ENCODE data around the gene TPST1. TPM values are rescaled to one million over a fixed set of nuclear protein-coding genes. Genes with fewer than 3 reads are reported as not detected.
"Not testable (repeated sequence)": the region's sequence is repeated elsewhere in the genome, so short reads cannot be mapped to it uniquely, and the experiment has no call there.

The TPST1 gene
- polyA plus RNA-seq, 4 donors, result 35.4 to 51.4 (median 41.8) TPM

- DNase-seq (ENCODE audit: low read depth in 4 of 4, low spot score in 3 of 4), result no peak
Observed at GRCh38 chr7:66371096-66371824, 166.1 kb downstream of the TPST1 start.

GRCh38 chr7:66374141-66374840 lies 169.2 kb downstream of the TPST1 start:
- not testable (repeated sequence) for DNase-seq (ENCODE audit: low read depth in 4 of 4, low spot score in 3 of 4)

DNA sequence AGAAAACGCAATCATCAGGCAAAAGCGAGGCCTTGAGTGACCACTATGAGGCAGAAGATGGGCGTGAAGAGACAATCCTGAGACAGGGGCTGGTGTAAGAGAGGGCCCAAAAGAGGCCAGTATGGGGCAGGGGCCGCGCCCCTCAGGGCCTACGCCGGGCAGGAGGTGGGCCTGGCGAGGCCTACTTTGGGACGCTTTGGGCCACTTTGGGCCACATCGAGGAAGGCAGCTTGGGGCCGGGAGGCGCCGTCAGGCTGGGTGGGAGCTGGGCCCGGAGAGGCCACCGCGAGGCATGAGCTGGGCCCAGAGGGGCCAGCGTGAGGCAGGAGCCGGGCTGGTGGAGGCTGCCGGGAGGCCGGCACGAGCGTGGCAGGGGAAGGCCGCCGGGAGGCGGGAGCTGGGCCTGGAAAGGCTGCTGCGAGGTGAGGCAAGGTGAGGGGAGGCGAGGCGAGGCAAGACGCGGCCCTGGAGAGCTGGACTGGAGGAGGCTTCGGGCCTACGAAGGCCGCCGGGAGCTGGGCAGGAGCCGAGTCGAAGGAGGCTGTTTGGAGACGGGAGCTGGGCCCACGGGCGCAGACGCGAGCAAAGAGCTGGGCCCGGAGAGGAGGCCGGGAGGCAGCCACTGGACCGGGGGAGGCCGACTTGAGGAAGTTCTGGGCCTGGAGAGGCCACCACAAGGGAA lies 171.3 kb downstream of the TPST1 start:
- no peak for DNase-seq (ENCODE audit: low read depth in 4 of 4, low spot score in 3 of 4)

GRCh38 chr7:66377045-66377444 lies 171.9 kb downstream of the TPST1 start:
- no peak for DNase-seq (ENCODE audit: low read depth in 4 of 4, low spot score in 3 of 4)

GRCh38 chr7:66377714-66378113 lies 172.6 kb downstream of the TPST1 start:
- DNase-seq (ENCODE audit: low read depth in 4 of 4, low spot score in 3 of 4), result no peak

- DNase-seq (ENCODE audit: low read depth in 4 of 4, low spot score in 3 of 4), result no peak
Observed at GRCh38 chr7:66379542-66380160, 174.5 kb downstream of the TPST1 start.

DNA sequence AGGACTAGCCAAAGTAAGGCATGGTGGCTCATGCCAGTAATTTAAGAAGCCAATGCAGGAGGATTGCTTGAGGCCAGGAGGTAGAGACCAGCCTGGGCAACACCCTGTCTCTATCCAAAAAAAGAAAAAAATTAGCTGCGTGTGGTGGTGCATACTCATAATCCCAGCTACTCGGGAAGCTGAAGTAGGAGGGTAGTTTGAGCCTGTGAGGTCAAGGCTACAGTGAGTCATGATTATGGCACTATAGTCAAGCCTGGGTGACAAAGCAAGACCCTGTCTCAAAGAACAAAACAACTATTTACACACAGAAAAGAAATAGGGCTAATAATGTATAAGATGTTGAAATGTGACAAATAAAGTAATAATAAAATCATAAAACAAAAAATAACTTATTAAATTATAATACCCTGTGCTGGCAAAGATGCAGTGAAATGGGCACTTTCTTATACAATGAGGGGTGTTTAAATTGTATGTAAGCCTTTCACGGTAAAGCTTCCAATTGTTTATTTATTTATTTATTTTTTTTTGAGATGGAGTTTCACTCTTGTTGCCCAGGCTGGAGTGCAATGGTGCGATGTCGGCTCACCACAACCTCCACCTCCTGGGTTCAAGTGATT lies 175.2 kb downstream of the TPST1 start:
- DNase-seq (ENCODE audit: low read depth in 4 of 4, low spot score in 3 of 4), result no peak

- not testable (repeated sequence) for DNase-seq (ENCODE audit: low read depth in 4 of 4, low spot score in 3 of 4)
Observed at GRCh38 chr7:66382182-66382923, 177.2 kb downstream of the TPST1 start.

DNA sequence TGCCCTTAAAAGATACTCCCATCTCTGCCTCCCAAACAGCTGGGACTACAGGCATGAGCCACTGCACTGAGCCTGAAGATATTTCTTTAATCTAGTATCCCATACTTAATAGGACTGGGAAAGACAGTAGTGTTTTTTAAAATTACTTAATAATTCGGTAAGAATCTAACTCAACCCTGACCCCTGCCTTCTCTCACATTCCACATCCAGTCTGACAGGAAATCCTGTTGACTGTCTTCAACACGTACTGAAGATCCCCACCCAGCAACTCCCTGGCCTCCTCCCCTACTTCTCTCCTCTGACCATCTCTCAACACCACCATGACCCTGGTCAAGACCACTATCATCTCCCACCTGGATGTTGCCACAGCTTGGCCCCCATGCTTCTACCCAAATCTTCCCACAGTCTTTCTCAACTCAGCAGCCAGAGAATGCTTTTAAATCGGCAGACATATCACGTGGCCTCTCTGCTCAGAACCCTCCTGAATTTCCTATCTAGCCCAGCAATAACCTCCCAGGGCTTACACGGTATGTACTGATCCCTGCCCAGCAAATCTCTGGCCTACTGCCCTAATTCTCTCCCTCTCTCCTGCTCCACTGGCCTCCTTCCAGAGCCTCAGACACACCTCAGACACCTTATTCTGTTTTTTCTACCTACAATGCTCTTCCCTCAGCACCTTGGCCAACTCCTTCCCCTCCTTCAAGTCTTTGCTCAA lies 180.2 kb downstream of the TPST1 start:
- DNase-seq (ENCODE audit: low read depth in 4 of 4, low spot score in 3 of 4), result not testable (repeated sequence)

DNA sequence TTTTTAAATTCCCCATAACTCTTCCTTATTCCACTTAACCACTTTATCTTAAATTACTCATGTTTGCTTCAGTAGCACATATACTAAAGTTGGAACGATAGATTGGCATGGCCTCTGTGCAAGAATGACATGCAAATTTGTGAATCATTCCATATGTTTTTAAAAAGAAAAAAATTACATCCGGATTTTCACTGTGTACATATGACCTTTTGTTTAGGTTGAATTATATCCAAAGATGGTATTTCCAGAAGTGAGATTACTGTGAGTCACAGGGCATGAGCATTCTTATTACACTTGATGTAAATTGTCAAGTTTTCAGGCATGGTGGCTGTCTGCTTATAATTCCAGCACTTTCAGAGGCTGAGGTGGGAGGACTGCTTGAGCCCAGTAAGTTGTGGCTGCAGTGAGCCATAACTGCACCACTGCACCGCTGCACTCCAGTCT lies 190.0 kb downstream of the TPST1 start:
- not testable (repeated sequence) for DNase-seq (ENCODE audit: low read depth in 4 of 4, low spot score in 3 of 4)

- not testable (repeated sequence) for DNase-seq (ENCODE audit: low read depth in 4 of 4, low spot score in 3 of 4)
Observed at GRCh38 chr7:66396052-66396451, 190.9 kb downstream of the TPST1 start.

GRCh38 chr7:66398841-66399240 lies 193.7 kb downstream of the TPST1 start:
- DNase-seq (ENCODE audit: low read depth in 4 of 4, low spot score in 3 of 4), result not testable (repeated sequence)

DNA sequence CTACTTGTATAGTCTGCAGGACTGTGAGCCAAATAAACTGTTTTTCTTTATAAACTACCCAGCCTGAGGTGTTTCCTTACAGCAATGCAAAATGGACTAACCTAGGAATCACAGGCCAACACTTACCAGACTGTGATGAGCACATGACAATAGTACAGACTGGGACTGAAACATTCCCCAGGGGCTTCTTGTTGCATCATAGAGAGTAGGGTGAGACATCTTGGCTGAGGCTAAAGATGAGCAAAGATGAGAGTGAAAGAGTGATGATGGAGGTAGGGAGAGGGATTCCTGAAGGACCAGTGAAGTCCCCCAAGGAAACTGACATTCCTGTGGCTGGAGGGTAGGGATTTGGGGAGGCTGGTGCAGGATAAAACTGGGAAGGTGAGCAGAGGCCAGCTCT lies 194.4 kb downstream of the TPST1 start:
- no peak for DNase-seq (ENCODE audit: low read depth in 4 of 4, low spot score in 3 of 4)

DNA sequence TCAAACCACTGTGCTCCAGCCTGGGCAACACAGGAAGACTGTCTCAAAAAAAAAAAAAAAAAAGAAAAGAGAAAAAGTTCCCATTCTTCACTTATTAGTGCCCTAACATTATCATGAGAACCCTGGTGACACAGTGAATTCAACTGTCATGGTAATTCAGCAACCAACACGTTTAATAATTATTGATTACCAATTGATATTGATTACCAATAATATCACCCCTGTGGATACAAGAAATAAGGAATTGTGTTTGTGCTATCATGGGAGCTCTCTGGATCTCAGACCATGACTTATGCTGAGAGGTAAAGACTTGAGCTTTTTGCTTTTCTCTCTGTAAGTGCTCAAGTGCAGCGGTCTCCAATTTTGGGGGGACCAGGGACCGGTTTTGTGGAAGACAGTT lies 195.3 kb downstream of the TPST1 start:
- no peak for DNase-seq (ENCODE audit: low read depth in 4 of 4, low spot score in 3 of 4)

- DNase-seq (ENCODE audit: low read depth in 4 of 4, low spot score in 3 of 4), result not testable (repeated sequence)
Observed at GRCh38 chr7:66401126-66401525, 196.0 kb downstream of the TPST1 start.

DNA sequence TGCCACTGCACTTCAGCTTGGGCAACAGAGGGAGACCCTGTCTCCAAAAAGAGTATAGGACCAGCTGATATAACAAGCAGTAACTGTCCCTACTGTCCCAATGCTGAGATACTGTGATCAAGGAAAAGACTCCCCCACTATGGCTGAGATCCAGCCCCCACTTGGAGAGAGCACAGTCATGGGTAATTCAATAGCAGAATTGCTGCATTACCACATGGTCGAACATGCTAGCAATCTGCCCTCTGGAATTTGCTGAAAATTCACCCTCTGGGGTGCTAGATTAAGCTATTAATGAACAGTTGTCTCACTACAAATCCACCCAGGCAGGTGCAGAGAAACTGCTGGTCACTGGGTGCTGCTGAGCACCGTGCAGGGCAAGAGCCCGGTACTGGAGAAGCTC lies 196.8 kb downstream of the TPST1 start:
- DNase-seq (ENCODE audit: low read depth in 4 of 4, low spot score in 3 of 4), result not testable (repeated sequence)

- no peak for DNase-seq (ENCODE audit: low read depth in 4 of 4, low spot score in 3 of 4)
Observed at GRCh38 chr7:66403564-66403963, 198.4 kb downstream of the TPST1 start.

DNA sequence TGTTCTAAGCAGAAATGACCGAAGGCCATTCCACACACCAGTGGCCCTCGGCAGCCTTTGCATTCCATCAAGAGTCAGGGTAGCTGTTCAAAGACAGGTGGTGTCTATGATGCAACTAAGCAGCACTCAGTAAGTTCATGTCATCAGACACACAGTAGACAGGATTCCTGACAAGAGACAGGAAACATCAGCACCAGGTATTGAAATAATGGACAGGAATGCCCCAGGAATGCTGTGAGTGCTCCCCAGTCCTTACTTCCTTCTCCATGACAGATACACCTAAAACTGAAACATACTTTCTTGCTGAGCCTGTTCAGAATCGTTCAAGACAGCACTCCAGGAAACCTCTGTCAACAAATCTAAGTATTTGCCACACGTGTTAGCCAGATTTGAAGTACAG lies 204.4 kb downstream of the TPST1 start:
- DNase-seq (ENCODE audit: low read depth in 4 of 4, low spot score in 3 of 4), result no peak
